ENCODE measurements around the gene TLR9. TPM values are rescaled to one million over a fixed set of nuclear protein-coding genes. Genes with fewer than 3 reads are reported as not detected.

The TLR9 gene
- total and polyA plus RNA-seq, 9 of the 15 experiments (the other 6 are each of a cell fraction or from before 2014, with no cell fraction given), result not detected

- Histone ChIP-seq H2AFZ (ENCODE audit: low read depth, low read length) (peak overlapping the region; percentile 37; the same call in 1 of the 2 replicates), H3K9me1 (ENCODE audit: control insufficient read depth, insufficient read depth, low read length) (no peaks in the 10 kb centered on the region), H3K9ac (ENCODE audit: insufficient read depth in 1 of 2, low read depth in 2 of 2, low read length in 2 of 2) (peak overlapping the region in 1 of 2 experiments; percentile 58; a peak in 1 of 4 replicates), H4K20me1 (replicated peaks; ENCODE audit: control insufficient read depth, insufficient read depth, low read length) (no peaks in the 10 kb centered on the region), H3K4me1 (replicated peaks in 1 of 2; ENCODE audit: control insufficient read depth in 2 of 2, insufficient read depth in 2 of 2, low read length in 2 of 2) (peaks cover 27 to 52% of the 10 kb centered on the region in 2 experiments), H3K27ac (ENCODE audit: extremely low read depth, low read depth, low read length) (no peak overlapping the region), H3K27me3 (ENCODE audit: control insufficient read depth in 2 of 2, insufficient read depth in 2 of 2, low read length in 2 of 2) (no peaks in the 10 kb centered on the region), H3K9me3 (replicated peaks; ENCODE audit: control insufficient read depth, insufficient read depth, low read depth, low read length) (no peaks in the 10 kb centered on the region), H3K4me3 (no peak overlapping the region), H3K36me3 (ENCODE audit: control insufficient read depth, insufficient read depth, low read length) (no peaks in the 10 kb centered on the region; the same call in 2 of the 3 replicates), H3K4me2 (ENCODE audit: insufficient read depth, low read length) (no peak overlapping the region), H3K79me2 (ENCODE audit: control insufficient read depth, insufficient read depth, low read length) (no peaks in the 10 kb centered on the region)
- no TSS peak for BruUV-seq (replicated peaks)
- DNase-seq (ENCODE audit: extremely low read depth in 1 of 4, low spot score in 3 of 4), result peak; percentile 75 to 82 (median 78)
- ChIA-PET POLR2A (interaction anchor here (1.0 to 1.8 kb wide), 6 partner anchors 13 to 234 kb away, joined by 3 to 7 read pairs (median 4); partner anchors contain the start of gene TNNC1), CTCF (ENCODE audit: low intra/inter-chr PET ratio) (interaction anchor here (1.0 kb wide), 1 partner anchor 166 kb away, joined by 3 read pairs; no protein-coding TSS in a partner anchor)
- 20% methylated on average over 7 of the region's 9 CpGs for WGBS (ENCODE audit: insufficient coverage, low coverage, missing lambda C conversion rate)
- peak; percentile 91 for ATAC-seq
- peak; percentile 94 for FAIRE-seq
- in situ Hi-C loops (cut with MboI) (no loop called here), intact Hi-C loops (cut with micrococcal nuclease) (loop anchor here (5.0 kb wide), 3 partner anchors 167 to 227 kb away; partner anchors contain the start of gene SEMA3G)
- TF ChIP-seq HNRNPH1 (optimal IDR thresholded peaks at IDR 0.05; ENCODE audit: low read depth, low read length) (no peak), ZNF740 (CRISPR knock-in tag; IDR thresholded peaks at IDR 0.05) (peak; percentile 82), ZNF740 (tag; IDR thresholded peaks at IDR 0.05) (peak in 1 of 2 experiments; percentile 46; a peak in 1 of 4 replicates), ARID3A (IDR thresholded peaks at IDR 0.05; ENCODE audit: borderline replicate concordance, low read depth, low read length) (no peak), MAZ (CRISPR knock-in tag; conservative IDR thresholded peaks at IDR 0.05 in 1 of 2, IDR thresholded peaks at IDR 0.05 in 1 of 2) (peak in 1 of 2 experiments; percentile 63; a peak in 1 of 4 replicates), CTCFL (IDR thresholded peaks at IDR 0.05; ENCODE audit: borderline replicate concordance, insufficient read depth, low read depth, low read length, poor library complexity, severe bottlenecking) (peak; percentile 61), CREM (IDR thresholded peaks at IDR 0.05; ENCODE audit: low read depth) (0 out of 2 replicates have a peak, but pooled peaks have one; percentile 16), ZBTB33 (CRISPR knock-in tag; IDR thresholded peaks at IDR 0.05) (no peak), DEAF1 (CRISPR knock-in tag; IDR thresholded peaks at IDR 0.05) (0 out of 2 replicates have a peak, but pooled peaks have one; percentile 16), STAG1 (CRISPR knock-in tag; IDR thresholded peaks at IDR 0.05; ENCODE audit: borderline replicate concordance) (peak; percentile 46; the same call in 1 of the 2 replicates)
Observed at GRCh38 chr3:52220380-52221026, 4.9 kb downstream of the TLR9 start.

All from K562 (cell line).